Left lung (tissue), 10 donors: ENCODE measurements around the gene CISH. TPM values are rescaled to one million over a fixed set of nuclear protein-coding genes. Genes with fewer than 3 reads are reported as not detected.

Source experiments
- ATAC-seq: fragments of 200-7000 bp; cut with Tn5 transposase; one replicate; pipeline ENCODE4 v1.9.1; 2020; ENCODE audit warnings: moderate library complexity
- DNase-seq, 4 donors: peaks; one replicate each; pipeline ENCODE4 v3.0.0-alpha.2; 2013 to 2020
- H3K27ac ChIP-seq, 2 donors: fragments of 200-600 bp; sonication (generic) in 1 of 2; one replicate each; pipeline versions ENCODE4 v1.5.0 to v1.8.0; 2020 to 2021
- H3K27me3 ChIP-seq, 2 donors: fragments of 200-600 bp; sonication (generic) in 1 of 2; one replicate each; pipeline versions ENCODE4 v1.5.0 to v1.8.0; 2020 to 2021
- H3K36me3 ChIP-seq, 2 donors: fragments of 200-600 bp; sonication (generic) in 1 of 2; one replicate each; pipeline versions ENCODE4 v1.5.0 to v1.8.0; 2020 to 2021
- H3K4me1 ChIP-seq, 2 donors: fragments of 200-600 bp; one replicate each; pipeline ENCODE4 v1.8.0; 2021
- H3K4me3 ChIP-seq, 2 donors: fragments of 200-600 bp; sonication (generic) in 1 of 2; one replicate each; pipeline versions ENCODE4 v1.5.0 to v1.8.0; 2020 to 2021; ENCODE audit warnings: mild to moderate bottlenecking in 1 of 2
- H3K9me3 ChIP-seq, 2 donors: fragments of 200-600 bp; sonication (generic) in 1 of 2; one replicate each; pipeline versions ENCODE4 v1.5.0 to v1.8.0; 2020 to 2021
- CTCF ChIP-seq, 2 donors: fragments of 200-600 bp; sonication (generic) in 1 of 2; IDR thresholded peaks; one replicate each; pipeline versions ENCODE4 v1.5.0 to v1.8.0; 2021; ENCODE audit warnings: antibody characterized with exemption in 2 of 2
- intact Hi-C, 2 donors: fragments of 100-400 bp; cut with DNase I; formaldehyde crosslinking; loops; one replicate each; pipeline versions ENCODE4 v1.11.2 to v1.14.2; 2022
- polyA plus RNA-seq, 6 donors: library from polyadenylated mRNA; unstranded; fragments of 120-200 nt; gene quantifications; one replicate each; pipeline ENCODE4 v1.2.1, GENCODE V29; 2013; ENCODE audit not compliant: insufficient read length in 6 of 6
- total RNA-seq, 2 donors: library from RNA; stranded (reverse); fragmentation: NEBNext Ultra II Directional; extraction: Animal tissue kit (Norgen Biotek cat#: 25700); gene quantifications; one replicate each; pipeline ENCODE4 v1.2.1, GENCODE V29; 2021
- donor health status: DM: no; HTN: yes; CAD: no.
- donor health status: DM: no; HTN: no; CAD: no.

The CISH gene
- total and polyA plus RNA-seq, 8 donors, result 20.2 to 55.2 (median 26.5) TPM

DNA sequence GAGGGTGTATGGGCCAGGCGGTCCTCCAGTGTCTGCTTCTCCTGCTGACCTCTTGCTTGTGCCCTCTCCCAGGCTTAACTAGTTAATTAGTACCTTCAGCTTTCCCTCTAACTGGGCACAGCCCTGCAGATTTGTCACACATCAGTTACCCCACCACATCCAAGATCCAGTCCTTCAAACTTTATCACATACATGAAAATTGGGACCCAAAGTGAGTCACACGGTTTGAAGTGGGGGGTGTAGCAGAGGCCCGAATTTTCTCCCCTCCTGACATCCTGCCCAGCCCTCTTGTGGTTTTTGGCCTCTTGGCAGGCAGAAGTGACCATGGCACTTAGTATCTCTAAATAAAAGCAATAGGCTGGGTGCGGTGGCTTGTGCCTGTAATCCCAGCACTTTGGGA, 9.2 kb upstream of the CISH start:
- peak overlapping the region; percentile 53 to 97 for H3K27ac ChIP-seq
- H3K36me3 ChIP-seq, result peaks cover 0 to 10% of the 10 kb centered on the region in 2 donors
- no peak for TF ChIP-seq CTCF (IDR thresholded peaks at IDR 0.05)
- H3K27me3 ChIP-seq, result no peaks in the 10 kb centered on the region
- DNase-seq, result no peak
- intact Hi-C loops, result no loop called here
- H3K4me3 ChIP-seq, result peak overlapping the region in 1 of 2 donors; percentile 90
- H3K9me3 ChIP-seq, result no peaks in the 10 kb centered on the region
- peaks cover 24 to 86% of the 10 kb centered on the region in 2 donors for H3K4me1 ChIP-seq
- no peak for ATAC-seq

GRCh38 chr3:50620420-50620819, 8.8 kb upstream of the CISH start:
- Histone ChIP-seq H3K9me3 (no peaks in the 10 kb centered on the region), H3K4me3 (peak overlapping the region in 1 of 2 donors; percentile 90), H3K4me1 (peaks cover 27 to 85% of the 10 kb centered on the region in 2 donors), H3K36me3 (peaks cover 0 to 10% of the 10 kb centered on the region in 2 donors), H3K27me3 (no peaks in the 10 kb centered on the region), H3K27ac (peak overlapping the region; percentile 53 to 97)
- intact Hi-C loops, result no loop called here
- ATAC-seq (no peak), DNase-seq (no peak)
- TF ChIP-seq CTCF (IDR thresholded peaks at IDR 0.05), result no peak

GRCh38 chr3:50617911-50618481, 6.4 kb upstream of the CISH start:
- Histone ChIP-seq H3K9me3 (no peaks in the 10 kb centered on the region), H3K4me1 (peaks cover 30 to 72% of the 10 kb centered on the region in 2 donors), H3K36me3 (peaks cover 0 to 6% of the 10 kb centered on the region in 2 donors), H3K4me3 (peak overlapping the region; percentile 80 to 90), H3K27ac (peak overlapping the region; percentile 92 to 97), H3K27me3 (no peaks in the 10 kb centered on the region)
- DNase-seq (no peak), ATAC-seq (no peak)
- intact Hi-C loops, result no loop called here
- no peak for TF ChIP-seq CTCF (IDR thresholded peaks at IDR 0.05)

GRCh38 chr3:50617096-50617791, 5.7 kb upstream of the CISH start, which contains the start of gene MAPKAPK3:
Gene MAPKAPK3 (plus strand): TSS chr3:50617151. CDS start chr3:50617566, 415 bp downstream.
- H3K36me3 ChIP-seq, result no peaks in the 10 kb centered on the region
- no peak for TF ChIP-seq CTCF (IDR thresholded peaks at IDR 0.05)
- H3K4me1 ChIP-seq, result peaks cover 30 to 72% of the 10 kb centered on the region in 2 donors
- DNase-seq, result peak in 2 of 4 donors; percentile 56 to 91
- H3K9me3 ChIP-seq, result no peaks in the 10 kb centered on the region
- H3K27me3 ChIP-seq, result no peaks in the 10 kb centered on the region
- peak within 1 kb of the TSS; percentile 80 to 90 for H3K4me3 ChIP-seq
- intact Hi-C loops, result no loop called here
- H3K27ac ChIP-seq, result peak within 1 kb of the TSS; percentile 92 to 97
- peak; percentile 27 for ATAC-seq

GRCh38 chr3:50616770-50617095, 5.2 kb upstream of the CISH start:
- no peak for TF ChIP-seq CTCF (IDR thresholded peaks at IDR 0.05)
- Histone ChIP-seq H3K36me3 (no peaks in the 10 kb centered on the region), H3K4me3 (peak overlapping the region; percentile 80 to 90), H3K27me3 (no peaks in the 10 kb centered on the region), H3K27ac (peak overlapping the region; percentile 73 to 97), H3K9me3 (no peaks in the 10 kb centered on the region), H3K4me1 (peaks cover 30 to 69% of the 10 kb centered on the region in 2 donors)
- peak; percentile 88 to 98 (median 94) for DNase-seq
- intact Hi-C loops, result no loop called here
- ATAC-seq, result peak; percentile 75
